T-cell (primary cell): ENCODE data around the gene USP27X. TPM values are rescaled to one million over a fixed set of nuclear protein-coding genes. Genes with fewer than 3 reads are reported as not detected.

Experiments used
- ATAC-seq, 4 experiments: fragments of 200-7000 bp in 3 of 4; fragments of 150-1000 bp in 1 of 4; cut with Tn5 transposase; replicated peaks in 1 of 4; 1 replicate in 3 of 4; 2 replicates in 1 of 4; pipeline ENCODE4 v1.10.0; 2021; ENCODE audit warnings: moderate library complexity in 3 of 4, mild to moderate bottlenecking in 2 of 4, moderate number of reproducible peaks in 1 of 4
- CTCF ChIA-PET, 2 donors: fragments of 300-600 bp; sonication (Branson Sonifier 250); formaldehyde crosslinking; loops; one replicate each; lab custom pipeline; 2022; ENCODE audit warnings: antibody characterized with exemption in 2 of 2; lab: Charles Lee
- POLR2A ChIA-PET, 2 donors: fragments of 300-600 bp; sonication (Branson Sonifier 250); formaldehyde crosslinking; loops; one replicate each; lab custom pipeline; 2022; ENCODE audit warnings: antibody characterized with exemption in 2 of 2; lab: Charles Lee
- DNase-seq, 35 experiments: peaks; one replicate each; pipeline versions ENCODE4 v3.0.0 to v3.0.0-alpha.2; 2013 to 2023
- H3K27ac ChIP-seq: one replicate; pipeline ENCODE4 v1.5.1; 2013; ENCODE audit warnings: low read length
- H3K27me3 ChIP-seq, 2 experiments: replicated peaks in 1 of 2; 1 replicate in 1 of 2; 2 replicates in 1 of 2; pipeline versions ENCODE4 v1.6.1 to v1.7.0; 2013; ENCODE audit warnings: low read length in 1 of 2, mixed read lengths in 1 of 2; ENCODE audit not compliant: control insufficient read depth in 2 of 2, insufficient read depth in 2 of 2; ENCODE audit errors: extremely low read depth in 1 of 2
- H3K36me3 ChIP-seq, 2 donors: 1 replicate in 1 of 2; 2 replicates in 1 of 2; pipeline versions ENCODE4 v1.6.1 to v1.7.0; 2013; ENCODE audit warnings: low read length in 1 of 2; ENCODE audit not compliant: control insufficient read depth in 2 of 2, insufficient read depth in 1 of 2; ENCODE audit errors: extremely low read depth in 1 of 2
- H3K4me1 ChIP-seq, 2 experiments: 1 replicate in 1 of 2; 2 replicates in 1 of 2; pipeline versions ENCODE4 v1.6.1 to v1.7.0; 2013; ENCODE audit warnings: low read length in 2 of 2, mixed read lengths in 1 of 2; ENCODE audit not compliant: insufficient read depth in 2 of 2, control insufficient read depth in 1 of 2; ENCODE audit errors: extremely low read depth in 1 of 2
- H3K4me3 ChIP-seq, 2 donors: 1 replicate in 1 of 2; 2 replicates in 1 of 2; pipeline versions ENCODE4 v1.5.1 to v1.7.0; 2013; ENCODE audit warnings: mild to moderate bottlenecking in 2 of 2, low read length in 1 of 2, moderate library complexity in 1 of 2; ENCODE audit not compliant: control insufficient read depth in 1 of 2; ENCODE audit errors: extremely low read depth in 1 of 2
- H3K9me3 ChIP-seq: 2 replicates; pipeline ENCODE4 v1.7.0; 2013
- H3K27ac Mint-ChIP-seq, 2 donors: one replicate each; pipeline ENCODE4 v1.8.0; 2020 to 2021; ENCODE audit warnings: mild to moderate bottlenecking in 2 of 2, mixed read lengths in 2 of 2
- H3K27me3 Mint-ChIP-seq, 2 donors: one replicate each; pipeline ENCODE4 v1.8.0; 2021 to 2022; ENCODE audit warnings: mixed read lengths in 2 of 2
- H3K36me3 Mint-ChIP-seq: one replicate; pipeline ENCODE4 v1.8.0; 2021; ENCODE audit warnings: mixed read lengths
- H3K4me1 Mint-ChIP-seq, 3 donors: one replicate each; pipeline ENCODE4 v1.8.0; 2020 to 2022; ENCODE audit warnings: mixed read lengths in 3 of 3, mild to moderate bottlenecking in 1 of 3
- H3K4me3 Mint-ChIP-seq, 3 donors: one replicate each; pipeline ENCODE4 v1.8.0; 2020 to 2022; ENCODE audit warnings: mild to moderate bottlenecking in 3 of 3, mixed read lengths in 3 of 3, moderate library complexity in 3 of 3
- H3K9me3 Mint-ChIP-seq, 3 donors: one replicate each; pipeline ENCODE4 v1.8.0; 2020 to 2022; ENCODE audit warnings: mixed read lengths in 3 of 3
- WGBS: methylation state at CpG from one replicate; pipeline ENCODE4 v1.1.5; 2013; ENCODE audit warnings: missing lambda C conversion rate; ENCODE audit not compliant: insufficient coverage; 5-methylcytosine and 5-hydroxymethylcytosine counted together
- total RNA-seq, 35 experiments: library from RNA in 6 of 35; stranded (reverse) in 6 of 35; fragments of 120-200 nt in 1 of 35; gene quantifications; one replicate each; pipeline versions ENCODE4 v1.2.1 to v1.2.4 and lab custom pipeline; 2013 to 2026

USP27X gene
- total RNA-seq, 5 donors from 2014 or later (not counting 1 experiment from before 2014, with no cell fraction given), result 2.9 to 5.3 (median 3.7) TPM

DNA sequence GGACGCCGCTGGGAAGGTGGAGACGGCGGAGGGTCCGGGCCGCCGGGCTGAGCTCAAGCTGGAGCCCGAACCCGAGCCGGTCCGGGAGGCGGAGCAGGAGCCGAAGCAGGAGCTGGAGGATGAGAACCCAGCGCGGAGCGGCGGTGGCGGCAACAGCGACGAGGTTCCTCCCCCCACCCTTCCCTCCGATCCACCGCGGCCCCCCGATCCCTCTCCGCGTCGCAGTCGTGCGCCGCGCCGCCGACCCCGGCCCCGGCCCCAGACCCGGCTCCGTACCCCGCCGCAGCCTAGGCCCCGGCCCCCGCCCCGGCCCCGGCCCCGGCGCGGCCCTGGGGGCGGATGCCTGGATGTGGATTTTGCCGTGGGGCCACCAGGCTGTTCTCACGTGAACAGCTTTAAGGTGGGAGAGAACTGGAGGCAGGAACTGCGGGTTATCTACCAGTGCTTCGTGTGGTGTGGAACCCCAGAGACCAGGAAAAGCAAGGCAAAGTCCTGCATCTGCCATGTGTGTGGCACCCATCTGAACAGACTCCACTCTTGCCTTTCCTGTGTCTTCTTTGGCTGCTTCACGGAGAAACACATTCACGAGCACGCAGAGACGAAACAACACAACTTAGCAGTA is 483 bp downstream of the USP27X start:
- DNase-seq (peak in 2 of 35 experiments; percentile 7 to 24), ATAC-seq (peak; percentile 6 to 43 (median 29))
- Histone ChIP-seq H3K9me3 (no peaks in the 10 kb centered on the region), H3K4me1 (peaks cover 0 to 29% of the 10 kb centered on the region in 2 experiments), H3K4me3 (peak overlapping the region in 1 of 2 donors; percentile 58), H3K36me3 (no peaks in the 10 kb centered on the region), H3K27me3 (no peaks in the 10 kb centered on the region), H3K27ac (peak overlapping the region; percentile 23)
- Mint-ChIP-seq H3K36me3 (peaks cover 4% of the 10 kb centered on the region), H3K27me3 (peaks cover 0 to 4% of the 10 kb centered on the region in 2 donors), H3K9me3 (no peaks in the 10 kb centered on the region), H3K27ac (peak overlapping the region; percentile 79 to 84), H3K4me3 (peak overlapping the region; percentile 78 to 86 (median 79)), H3K4me1 (peaks cover 22 to 42% (median 34%) of the 10 kb centered on the region in 3 donors)
- WGBS, result 0% methylated on average over 1 of the region's 55 CpGs
- CTCF ChIA-PET, result interaction anchor here in 1 of 2 donors (1.4 to 1.8 kb wide), 2 partner anchors 43 to 118 kb away, joined by 3 to 8 read pairs; partner anchors contain the start of gene CLCN5
- POLR2A ChIA-PET, result no interaction called here

DNA sequence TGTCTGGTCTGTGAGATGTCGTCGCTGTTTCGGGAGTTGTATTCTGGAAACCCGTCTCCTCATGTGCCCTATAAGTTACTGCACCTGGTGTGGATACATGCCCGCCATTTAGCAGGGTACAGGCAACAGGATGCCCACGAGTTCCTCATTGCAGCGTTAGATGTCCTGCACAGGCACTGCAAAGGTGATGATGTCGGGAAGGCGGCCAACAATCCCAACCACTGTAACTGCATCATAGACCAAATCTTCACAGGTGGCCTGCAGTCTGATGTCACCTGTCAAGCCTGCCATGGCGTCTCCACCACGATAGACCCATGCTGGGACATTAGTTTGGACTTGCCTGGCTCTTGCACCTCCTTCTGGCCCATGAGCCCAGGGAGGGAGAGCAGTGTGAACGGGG is 1.4 kb downstream of the USP27X start:
- Histone ChIP-seq H3K4me1 (peaks cover 0 to 29% of the 10 kb centered on the region in 2 experiments), H3K27me3 (no peaks in the 10 kb centered on the region), H3K27ac (no peak overlapping the region), H3K36me3 (no peaks in the 10 kb centered on the region), H3K4me3 (no peak overlapping the region), H3K9me3 (no peaks in the 10 kb centered on the region)
- DNase-seq, result no peak
- H3K9me3 Mint-ChIP-seq, result no peaks in the 10 kb centered on the region
- 87% methylated on average over 3 of the region's 12 CpGs for WGBS
- CTCF ChIA-PET, result interaction anchor here (1.1 to 1.8 kb wide), 2 partner anchors 40 to 42 kb away, joined by 3 to 8 read pairs; partner anchors contain the start of gene CLCN5 (in 1 of the 2)
- no peaks in the 10 kb centered on the region for H3K27me3 Mint-ChIP-seq
- H3K4me3 Mint-ChIP-seq, result peak overlapping the region in 2 of 3 donors; percentile 51 to 78
- H3K4me1 Mint-ChIP-seq, result peaks cover 22 to 42% (median 34%) of the 10 kb centered on the region in 3 donors
- H3K27ac Mint-ChIP-seq, result peak overlapping the region in 1 of 2 donors; percentile 16
- peaks cover 4% of the 10 kb centered on the region for H3K36me3 Mint-ChIP-seq
- POLR2A ChIA-PET, result no interaction called here
- ATAC-seq, result no peak

- Histone ChIP-seq H3K27me3 (no peaks in the 10 kb centered on the region), H3K4me3 (no peak overlapping the region), H3K4me1 (peaks cover 0 to 17% of the 10 kb centered on the region in 2 experiments), H3K9me3 (no peaks in the 10 kb centered on the region), H3K36me3 (no peaks in the 10 kb centered on the region), H3K27ac (no peak overlapping the region)
- no peaks in the 10 kb centered on the region for H3K9me3 Mint-ChIP-seq
- peaks cover 0 to 10% of the 10 kb centered on the region in 2 donors for H3K27me3 Mint-ChIP-seq
- no peak overlapping the region for H3K4me3 Mint-ChIP-seq
- DNase-seq, result peak in 31 of 35 experiments; percentile 14 to 66 (median 39)
- 60% methylated on average over 1 of the region's 7 CpGs for WGBS
- peaks cover 10 to 32% (median 25%) of the 10 kb centered on the region in 3 donors for H3K4me1 Mint-ChIP-seq
- ChIA-PET POLR2A (interaction anchor here in 1 of 2 donors (0.6 kb wide), 1 partner anchor 290 kb away, joined by 6 read pairs; no protein-coding TSS in a partner anchor), CTCF (interaction anchor here (0.6 to 1.9 kb wide), 7 partner anchors 9 to 1668 kb away, joined by 3 to 10 read pairs (median 4); partner anchors contain the start of gene CLCN5 (in 1 of the 2))
- no peak for ATAC-seq
- H3K36me3 Mint-ChIP-seq, result peaks cover 4% of the 10 kb centered on the region
- H3K27ac Mint-ChIP-seq, result peak overlapping the region in 1 of 2 donors; percentile 63
These were observed 5.1 kb downstream of the USP27X start for GRCh38 chrX:49884290-49884862.

DNA sequence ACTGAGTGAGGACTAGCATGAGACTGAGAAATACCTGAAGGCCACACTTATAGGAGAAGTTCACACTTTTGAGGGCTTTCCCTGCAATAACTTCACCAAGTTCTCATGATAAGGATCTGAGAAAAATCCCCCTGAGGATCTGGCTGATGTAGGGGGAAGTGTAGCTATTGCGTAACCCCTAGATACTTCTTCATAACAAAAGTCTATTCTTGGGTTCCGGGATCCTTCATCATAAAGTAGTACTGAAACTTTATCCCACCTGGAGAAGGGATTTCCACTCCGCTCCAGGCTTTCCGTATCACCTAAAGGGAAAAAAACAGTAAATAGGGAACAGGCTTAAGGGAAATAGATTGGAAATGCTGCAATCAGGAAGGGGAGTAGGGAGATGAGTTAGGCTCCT is 13.3 kb downstream of the USP27X start:
- DNase-seq (no peak), ATAC-seq (no peak)
- no CpG with 5 or more reads among the region's 4 CpGs for WGBS
- peaks cover 0 to 10% (median 10%) of the 10 kb centered on the region in 3 donors for H3K9me3 Mint-ChIP-seq
- Histone ChIP-seq H3K9me3 (no peaks in the 10 kb centered on the region), H3K27me3 (no peaks in the 10 kb centered on the region), H3K4me1 (no peaks in the 10 kb centered on the region), H3K36me3 (no peaks in the 10 kb centered on the region), H3K27ac (no peak overlapping the region), H3K4me3 (no peak overlapping the region)
- no peaks in the 10 kb centered on the region for H3K4me1 Mint-ChIP-seq
- ChIA-PET POLR2A (no interaction called here), CTCF (interaction anchor here in 1 of 2 donors (1.4 kb wide), 1 partner anchor 8 kb away, joined by 4 read pairs; no protein-coding TSS in a partner anchor)
- H3K27ac Mint-ChIP-seq, result no peak overlapping the region
- no peak overlapping the region for H3K4me3 Mint-ChIP-seq
- H3K27me3 Mint-ChIP-seq, result peaks cover 15 to 40% of the 10 kb centered on the region in 2 donors
- peaks cover 5% of the 10 kb centered on the region for H3K36me3 Mint-ChIP-seq

GRCh38 chrX:49896951-49897350 is 17.7 kb downstream of the USP27X start:
- H3K9me3 ChIP-seq, result no peaks in the 10 kb centered on the region
- Mint-ChIP-seq H3K9me3 (peaks cover 0 to 10% (median 10%) of the 10 kb centered on the region in 3 donors), H3K36me3 (peaks cover 5% of the 10 kb centered on the region), H3K27me3 (peaks cover 35 to 61% of the 10 kb centered on the region in 2 donors), H3K4me3 (no peak overlapping the region), H3K27ac (no peak overlapping the region), H3K4me1 (no peaks in the 10 kb centered on the region)
- POLR2A ChIA-PET, result no interaction called here
- no peaks in the 10 kb centered on the region for H3K4me1 ChIP-seq
- no peak overlapping the region for H3K4me3 ChIP-seq
- ATAC-seq, result no peak
- CTCF ChIA-PET, result no interaction called here
- H3K36me3 ChIP-seq, result no peaks in the 10 kb centered on the region
- no peak for DNase-seq
- no peak overlapping the region for H3K27ac ChIP-seq
- peaks cover 0 to 6% of the 10 kb centered on the region in 2 experiments for H3K27me3 ChIP-seq
- WGBS, result no CpG with 5 or more reads among the region's 4 CpGs

GRCh38 chrX:49901048-49901447 is 21.8 kb downstream of the USP27X start:
- Mint-ChIP-seq H3K9me3 (peaks cover 0 to 10% (median 10%) of the 10 kb centered on the region in 3 donors), H3K4me1 (no peaks in the 10 kb centered on the region), H3K27ac (no peak overlapping the region), H3K27me3 (peaks cover 32 to 53% of the 10 kb centered on the region in 2 donors), H3K36me3 (peaks cover 5% of the 10 kb centered on the region), H3K4me3 (no peak overlapping the region)
- Histone ChIP-seq H3K9me3 (no peaks in the 10 kb centered on the region), H3K4me1 (no peaks in the 10 kb centered on the region), H3K4me3 (no peak overlapping the region), H3K27me3 (peaks cover 0 to 6% of the 10 kb centered on the region in 2 experiments), H3K36me3 (no peaks in the 10 kb centered on the region), H3K27ac (no peak overlapping the region)
- ChIA-PET POLR2A (no interaction called here), CTCF (no interaction called here)
- no peak for DNase-seq
- ATAC-seq, result no peak
